Spleen (tissue), 7 donors: ENCODE measurements around the gene RBP4.

Experiments
- POLR2A ChIP-seq, 3 donors: fragments of 450-650 bp; IDR thresholded peaks; one replicate each; pipeline ENCODE4 v1.5.1; 2017; ENCODE audit warnings: antibody characterized with exemption in 3 of 3, mild to moderate bottlenecking in 1 of 3
- POLR2AphosphoS5 ChIP-seq, 3 donors: sonication (generic); formaldehyde crosslinking; IDR thresholded peaks; one replicate each; pipeline ENCODE4 v1.5.1; 2017; ENCODE audit warnings: antibody characterized with exemption in 3 of 3
- TF ChIP-seq, protein P1 (sequence below), 11 experiments: fragments of 200-600 bp in 7 of 11; fragments of 450-650 bp in 4 of 11; sonication (generic) in 4 of 11; IDR thresholded peaks in 8 of 11; conservative IDR thresholded peaks in 3 of 11; 1 replicate in 7 of 11; 2 replicates in 4 of 11; pipeline versions ENCODE4 v1.4.0 to v1.8.0; 2016 to 2021; ENCODE audit warnings: antibody characterized with exemption in 11 of 11, inconsistent platforms in 4 of 11, mild to moderate bottlenecking in 1 of 11
- donor health status: DM: no; HTN: no; CAD: no; lungs with moderate emphysema.
- donor health status: DM: no; HTN: no; CAD: no.
- donor health status: DM: no; HTN: no; CAD: no.

DNA sequence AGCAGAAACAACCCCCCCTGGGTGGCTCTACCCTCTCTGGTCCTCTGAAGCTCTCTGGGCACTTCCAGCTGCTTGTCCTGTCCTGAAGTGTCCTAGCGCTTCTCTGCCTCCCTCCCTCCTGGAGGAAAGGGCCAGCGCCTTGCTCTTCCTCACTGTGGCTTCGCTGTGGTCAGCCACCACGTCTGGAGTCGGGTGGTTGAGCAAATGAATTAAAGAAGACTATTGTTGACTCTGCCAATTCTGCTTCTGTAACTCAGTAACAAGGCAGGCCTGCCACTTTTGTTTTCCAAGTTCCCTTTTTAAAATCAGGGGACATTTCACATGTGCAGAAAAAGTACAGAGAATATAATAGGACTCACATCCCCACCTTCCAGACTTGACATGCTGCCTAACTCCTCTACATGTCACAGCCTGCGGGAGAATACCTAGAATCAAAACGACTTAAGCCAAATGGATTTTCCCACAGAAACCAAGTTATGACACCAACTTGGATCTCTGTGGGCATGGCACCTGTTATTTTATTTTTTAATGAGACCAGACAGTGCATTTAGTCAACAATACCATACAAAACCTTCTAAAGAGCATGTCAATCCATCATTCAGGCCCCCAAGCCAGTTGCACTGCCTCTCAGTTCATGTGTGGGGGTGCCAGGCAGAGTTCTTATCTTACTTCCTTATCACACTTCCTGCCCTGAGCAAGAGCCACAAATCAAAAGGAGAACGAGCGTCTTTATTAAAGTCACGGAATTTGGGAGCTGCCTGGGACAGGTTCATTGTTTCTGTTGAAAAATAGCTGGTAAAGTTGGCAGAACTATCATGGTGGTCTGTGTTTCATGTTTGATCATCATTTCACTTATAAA lies 27.8 kb downstream of the RBP4 start:
- TF ChIP-seq, protein P1, sequence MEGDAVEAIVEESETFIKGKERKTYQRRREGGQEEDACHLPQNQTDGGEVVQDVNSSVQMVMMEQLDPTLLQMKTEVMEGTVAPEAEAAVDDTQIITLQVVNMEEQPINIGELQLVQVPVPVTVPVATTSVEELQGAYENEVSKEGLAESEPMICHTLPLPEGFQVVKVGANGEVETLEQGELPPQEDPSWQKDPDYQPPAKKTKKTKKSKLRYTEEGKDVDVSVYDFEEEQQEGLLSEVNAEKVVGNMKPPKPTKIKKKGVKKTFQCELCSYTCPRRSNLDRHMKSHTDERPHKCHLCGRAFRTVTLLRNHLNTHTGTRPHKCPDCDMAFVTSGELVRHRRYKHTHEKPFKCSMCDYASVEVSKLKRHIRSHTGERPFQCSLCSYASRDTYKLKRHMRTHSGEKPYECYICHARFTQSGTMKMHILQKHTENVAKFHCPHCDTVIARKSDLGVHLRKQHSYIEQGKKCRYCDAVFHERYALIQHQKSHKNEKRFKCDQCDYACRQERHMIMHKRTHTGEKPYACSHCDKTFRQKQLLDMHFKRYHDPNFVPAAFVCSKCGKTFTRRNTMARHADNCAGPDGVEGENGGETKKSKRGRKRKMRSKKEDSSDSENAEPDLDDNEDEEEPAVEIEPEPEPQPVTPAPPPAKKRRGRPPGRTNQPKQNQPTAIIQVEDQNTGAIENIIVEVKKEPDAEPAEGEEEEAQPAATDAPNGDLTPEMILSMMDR (IDR thresholded peaks at IDR 0.05 in 8 of 11, conservative IDR thresholded peaks at IDR 0.05 in 3 of 11): no peak
- TF ChIP-seq POLR2AphosphoS5 (IDR thresholded peaks at IDR 0.05): no peak
- no peak for TF ChIP-seq POLR2A (IDR thresholded peaks at IDR 0.05)
